ENCODE measurements around the gene NOP16. TPM values are rescaled to one million over a fixed set of nuclear protein-coding genes. Genes with fewer than 3 reads are reported as not detected.
A peak's percentile ranks its signal among the peaks of the same experiment; 100 is the strongest.

The NOP16 gene
- total and polyA plus RNA-seq, 11 donors = 9.3 to 83.4 (median 15.9) TPM

DNA sequence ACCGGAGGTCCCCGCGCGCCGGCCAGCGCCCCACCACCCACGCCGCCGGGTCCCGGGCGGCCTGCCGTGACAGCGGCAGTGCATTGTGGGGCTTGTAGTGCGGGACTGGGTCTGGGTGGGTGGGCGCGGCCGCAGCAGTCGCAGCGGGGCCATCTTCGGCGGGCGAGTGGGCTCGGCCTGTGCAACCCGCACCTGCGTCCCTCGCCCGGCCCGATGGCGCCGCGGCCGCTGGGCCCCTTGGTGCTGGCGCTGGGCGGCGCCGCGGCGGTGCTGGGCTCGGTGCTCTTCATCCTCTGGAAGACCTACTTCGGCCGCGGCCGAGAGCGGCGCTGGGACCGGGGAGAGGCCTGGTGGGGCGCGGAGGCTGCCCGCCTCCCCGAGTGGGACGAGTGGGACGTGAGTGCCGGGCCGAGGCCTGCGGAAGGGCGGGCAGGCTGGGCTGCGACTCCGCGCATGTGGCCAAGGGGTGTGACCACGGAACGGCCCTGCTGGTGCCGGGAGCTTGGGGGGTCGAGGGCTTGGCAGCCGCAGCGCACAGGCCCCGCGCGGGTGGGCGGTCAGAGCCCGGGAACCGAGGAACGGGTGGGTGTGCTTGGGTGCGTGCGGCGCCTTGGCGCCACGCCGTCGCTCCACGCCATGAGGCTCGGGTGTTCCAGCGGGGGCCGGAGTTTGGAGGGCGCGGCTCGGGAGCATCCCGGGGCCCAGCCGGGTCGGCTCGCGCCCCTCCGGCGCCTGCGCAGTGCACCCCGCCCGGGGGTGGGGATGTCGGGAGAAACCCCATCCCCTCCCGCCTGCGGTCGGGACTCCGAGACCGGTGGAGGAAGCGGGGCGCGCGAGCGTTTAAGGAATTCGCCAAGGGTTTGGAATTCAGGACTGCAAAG is 22.8 kb downstream of the NOP16 start, which contains the start of gene ARL10:
TSS of gene ARL10 (plus strand) at position 137 of the 881 bp plus-strand sequence. CDS start at position 214, 77 bp downstream.
- WGBS, 4 donors = 0 to 1% (median 1%) methylated on average over 38 to 108 of the region's 108 CpGs
- no peaks in the 10 kb centered on the region for H3K9me3 ChIP-seq
- H3K4me3 ChIP-seq = peak within 1 kb of the TSS; percentile 38 to 96 (median 82)
- intact Hi-C loops (cut with DNase I) = loop anchor here in 3 of 10 donors (5.0 to 10.0 kb wide), 3 partner anchors 52 to 279 kb away; partner anchors contain the start of genes CLTB (in 1 of the 3), RNF44 (in 1 of the 3) and TSPAN17 (in 1 of the 3)
- TF ChIP-seq POLR2A (IDR thresholded peaks at IDR 0.05) = peak in 1 of 2 donors; percentile 11
- TF ChIP-seq, protein P1, sequence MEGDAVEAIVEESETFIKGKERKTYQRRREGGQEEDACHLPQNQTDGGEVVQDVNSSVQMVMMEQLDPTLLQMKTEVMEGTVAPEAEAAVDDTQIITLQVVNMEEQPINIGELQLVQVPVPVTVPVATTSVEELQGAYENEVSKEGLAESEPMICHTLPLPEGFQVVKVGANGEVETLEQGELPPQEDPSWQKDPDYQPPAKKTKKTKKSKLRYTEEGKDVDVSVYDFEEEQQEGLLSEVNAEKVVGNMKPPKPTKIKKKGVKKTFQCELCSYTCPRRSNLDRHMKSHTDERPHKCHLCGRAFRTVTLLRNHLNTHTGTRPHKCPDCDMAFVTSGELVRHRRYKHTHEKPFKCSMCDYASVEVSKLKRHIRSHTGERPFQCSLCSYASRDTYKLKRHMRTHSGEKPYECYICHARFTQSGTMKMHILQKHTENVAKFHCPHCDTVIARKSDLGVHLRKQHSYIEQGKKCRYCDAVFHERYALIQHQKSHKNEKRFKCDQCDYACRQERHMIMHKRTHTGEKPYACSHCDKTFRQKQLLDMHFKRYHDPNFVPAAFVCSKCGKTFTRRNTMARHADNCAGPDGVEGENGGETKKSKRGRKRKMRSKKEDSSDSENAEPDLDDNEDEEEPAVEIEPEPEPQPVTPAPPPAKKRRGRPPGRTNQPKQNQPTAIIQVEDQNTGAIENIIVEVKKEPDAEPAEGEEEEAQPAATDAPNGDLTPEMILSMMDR (IDR thresholded peaks at IDR 0.05) = no peak
- H3K27ac ChIP-seq = peak within 1 kb of the TSS; percentile 33 to 89 (median 80)
- peaks cover 0 to 32% (median 19%) of the 10 kb centered on the region in 9 donors for H3K36me3 ChIP-seq
- peak; percentile 58 to 78 (median 60) for DNase-seq
- peaks cover 0 to 35% (median 17%) of the 10 kb centered on the region in 12 donors for H3K4me1 ChIP-seq
- peak in 3 of 4 donors; percentile 26 to 63 (median 54) for ATAC-seq
- no peaks in the 10 kb centered on the region for H3K27me3 ChIP-seq

DNA sequence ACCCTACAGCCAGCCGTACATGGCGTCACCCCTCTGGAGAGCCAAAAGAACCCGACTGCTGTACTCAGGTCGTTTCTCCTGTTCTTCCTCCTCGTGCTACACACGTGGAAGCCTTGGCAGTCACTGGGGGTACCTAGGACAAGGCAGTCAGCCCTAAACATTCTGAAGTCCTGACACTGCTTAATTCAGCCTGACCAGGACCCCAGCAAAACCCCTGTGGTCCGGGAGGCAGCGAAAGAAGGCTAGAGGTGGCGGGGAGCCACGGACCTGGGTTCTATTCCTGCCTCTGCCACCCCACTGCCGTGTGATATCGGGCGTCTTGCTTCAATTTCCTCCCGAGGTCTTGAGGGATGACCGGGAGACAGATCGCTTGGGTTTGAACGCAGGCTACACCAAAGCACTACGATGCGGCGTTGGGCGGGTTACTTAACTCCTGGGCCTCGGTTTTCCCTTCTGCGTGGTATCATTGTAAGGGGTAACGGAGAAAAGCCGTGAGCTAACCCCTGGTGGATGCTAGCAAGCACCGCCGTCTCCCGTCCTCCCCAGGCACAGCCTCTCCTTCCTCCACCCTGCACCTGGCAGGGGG is 23.5 kb downstream of the NOP16 start:
- Histone ChIP-seq H3K27ac (peak overlapping the region in 11 of 12 donors; percentile 47 to 89 (median 80)), H3K36me3 (peaks cover 0 to 25% (median 17%) of the 10 kb centered on the region in 9 donors), H3K4me1 (peaks cover 0 to 34% (median 19%) of the 10 kb centered on the region in 12 donors), H3K27me3 (no peaks in the 10 kb centered on the region), H3K4me3 (peak overlapping the region; percentile 38 to 96 (median 82)), H3K9me3 (no peaks in the 10 kb centered on the region)
- intact Hi-C loops (cut with DNase I) = loop anchor here in 4 of 10 donors (5.0 to 10.0 kb wide), 5 partner anchors 32 to 280 kb away; partner anchors contain the start of genes CLTB (in 2 of the 4), FAF2 (in 1 of the 4), RNF44 (in 1 of the 4) and TSPAN17 (in 1 of the 4)
- WGBS, 4 donors = 26 to 46% (median 30%) methylated on average over 18 to 28 of the region's 28 CpGs
- no peak for DNase-seq
- no peak for ATAC-seq
- TF ChIP-seq, protein P1 (IDR thresholded peaks at IDR 0.05) = no peak
- no peak for TF ChIP-seq POLR2A (IDR thresholded peaks at IDR 0.05)

DNA sequence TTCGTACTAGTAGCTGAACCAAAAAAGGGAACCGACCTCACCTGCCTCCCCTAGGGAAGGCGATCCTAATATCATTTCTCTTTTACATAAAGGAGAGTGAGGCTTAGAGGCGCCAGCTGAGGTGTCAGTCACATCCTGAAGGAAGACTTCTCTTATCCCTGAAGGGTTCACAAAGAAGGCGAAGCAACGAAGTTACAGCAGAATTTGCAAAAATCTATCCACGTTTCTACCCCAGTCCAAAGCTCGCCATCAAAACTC is 26.2 kb downstream of the NOP16 start:
- Histone ChIP-seq H3K27me3 (no peaks in the 10 kb centered on the region), H3K36me3 (peaks cover 0 to 25% (median 22%) of the 10 kb centered on the region in 9 donors), H3K9me3 (no peaks in the 10 kb centered on the region), H3K4me3 (peak overlapping the region in 11 of 12 donors; percentile 76 to 100 (median 89)), H3K27ac (peak overlapping the region in 11 of 12 donors; percentile 28 to 91 (median 86)), H3K4me1 (peaks cover 0 to 40% (median 22%) of the 10 kb centered on the region in 12 donors)
- intact Hi-C loops (cut with DNase I) = loop anchor here in 5 of 10 donors (1.0 to 10.0 kb wide), 7 partner anchors 26 to 283 kb away; partner anchors contain the start of genes HIGD2A (in 2 of the 5), NOP16 (in 2 of the 5), CLTB (in 1 of the 5) and FAF2 (in 1 of the 5)
- 71 to 79% (median 77%) methylated on average over 8 of the region's 8 CpGs for WGBS, 4 donors
- ATAC-seq (no peak), DNase-seq (no peak)
- TF ChIP-seq POLR2A (IDR thresholded peaks at IDR 0.05) = no peak
- TF ChIP-seq, protein P1 (IDR thresholded peaks at IDR 0.05) = no peak
